ENCODE measurements around the gene ZBTB24. TPM values are rescaled to one million over a fixed set of nuclear protein-coding genes. Genes with fewer than 3 reads are reported as not detected.

The ZBTB24 gene
- total RNA-seq, 1 experiment from 2014 or later, result 27.3 TPM

- H3K14ac ChIP-seq (ENCODE audit: insufficient read depth, low read length), result no peak overlapping the region
- H3K4me2 ChIP-seq (ENCODE audit: insufficient read depth, insufficient read length, low read length), result no peak overlapping the region
- no peaks in the 10 kb centered on the region for H3K79me1 ChIP-seq (ENCODE audit: insufficient read depth, low read depth, low read length, poor library complexity, severe bottlenecking)
- no peak overlapping the region for H3K4me3 Mint-ChIP-seq
- H2BK12ac ChIP-seq (ENCODE audit: insufficient read length, low read depth, low read length), result no peak overlapping the region
- H2BK120ac ChIP-seq (ENCODE audit: low read depth, low read length, poor library complexity, severe bottlenecking), result no peak overlapping the region
- no peak overlapping the region for H3K23ac ChIP-seq (ENCODE audit: insufficient read length, low read depth, low read length)
- no peak overlapping the region for H3K9ac ChIP-seq (ENCODE audit: extremely low read depth, insufficient read length, low read length)
- no peak overlapping the region for H2AK5ac ChIP-seq (ENCODE audit: insufficient read length, low read length)
- H3K27ac Mint-ChIP-seq, result no peak overlapping the region
- H3K4ac ChIP-seq (ENCODE audit: low read depth, low read length), result no peak overlapping the region
- H3T11ph ChIP-seq (ENCODE audit: low read length), result no peak overlapping the region
- TF ChIP-seq CTCF (conservative IDR thresholded peaks at IDR 0.05), result no peak
- no peak overlapping the region for H4K8ac ChIP-seq (replicated peaks; ENCODE audit: insufficient read length, low read depth, low read length)
- no peaks in the 10 kb centered on the region for H3K23me2 ChIP-seq (ENCODE audit: insufficient read length, low read depth, low read length, poor library complexity, severe bottlenecking)
- H3K9me3 Mint-ChIP-seq, result peaks cover 20 to 24% of the 10 kb centered on the region in 2 experiments
- H3K56ac ChIP-seq (ENCODE audit: insufficient read length, low read depth, low read length), result no peak overlapping the region
- H3K27ac ChIP-seq (ENCODE audit: insufficient read length, low read depth, low read length), result no peak overlapping the region
- no peak overlapping the region for H2BK15ac ChIP-seq (ENCODE audit: low read depth, low read length)
- H4K91ac ChIP-seq (ENCODE audit: insufficient read length, low read depth, low read length), result no peak overlapping the region
- H4K20me1 ChIP-seq (ENCODE audit: control insufficient read depth, insufficient read depth, insufficient read length), result no peaks in the 10 kb centered on the region
- peaks cover 11 to 21% of the 10 kb centered on the region in 2 experiments; a peak in 3 of 4 replicates for H3K4me1 Mint-ChIP-seq
- H3K27me3 ChIP-seq (ENCODE audit: insufficient read depth, low read length), result no peaks in the 10 kb centered on the region
- DNase-seq, result no peak
- H3K4me1 ChIP-seq (ENCODE audit: insufficient read depth, low read length), result no peaks in the 10 kb centered on the region
- H3K79me2 ChIP-seq (ENCODE audit: insufficient read depth, low read length), result no peaks in the 10 kb centered on the region
- H3K27me3 Mint-ChIP-seq (ENCODE audit: low read depth), result no peaks in the 10 kb centered on the region
- H3K36me3 Mint-ChIP-seq (ENCODE audit: insufficient read depth in 1 of 3, low read depth in 3 of 3), result peaks cover 10 to 30% (median 11%) of the 10 kb centered on the region in 3 experiments
- H3K9me3 ChIP-seq (ENCODE audit: control insufficient read depth, low read depth, low read length), result no peaks in the 10 kb centered on the region
- H4K5ac ChIP-seq (ENCODE audit: insufficient read length, low read depth, low read length), result no peak overlapping the region
- H2BK20ac ChIP-seq (ENCODE audit: low read depth, low read length, poor library complexity, severe bottlenecking), result no peak overlapping the region
- no peak overlapping the region for H2AFZ ChIP-seq (ENCODE audit: low read length)
- H3K18ac ChIP-seq (ENCODE audit: insufficient read length, low read depth, low read length), result no peak overlapping the region
- no peak overlapping the region for H2BK5ac ChIP-seq (ENCODE audit: insufficient read length, low read length)
- WGBS (ENCODE audit: extremely low coverage, insufficient read length, low lambda C conversion rate), result no CpG with 5 or more reads among the region's 2 CpGs
Measured at GRCh38 chr6:109523478-109523877, 40.5 kb upstream of the ZBTB24 start.

All from H9 (cell line).